Measurements from ENCODE around the gene RIC1. TPM values are rescaled to one million over a fixed set of nuclear protein-coding genes. Genes with fewer than 3 reads are reported as not detected.

The RIC1 gene
- polyA plus RNA-seq, 3 donors, result 13.4 to 36.4 (median 16.3) TPM

DNA sequence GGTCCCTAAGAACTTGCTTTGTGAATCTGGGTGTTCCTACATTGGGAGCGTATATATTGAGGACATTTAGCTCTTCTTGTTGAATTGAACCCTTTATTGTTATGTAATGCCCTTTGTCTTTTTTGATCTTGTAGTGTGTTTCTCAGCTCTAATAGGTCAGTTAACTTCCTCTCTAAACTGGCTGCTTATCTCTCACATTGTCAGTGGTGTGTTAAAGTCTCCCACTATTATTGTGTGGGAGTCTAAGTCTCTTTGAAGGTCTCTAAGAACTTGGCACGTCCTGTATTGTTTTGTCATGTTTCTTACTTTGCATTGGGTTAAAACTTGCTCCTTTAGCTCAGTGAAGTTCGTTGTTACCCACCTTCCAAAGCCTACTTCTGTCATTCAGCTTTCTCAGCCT, 36.2 kb downstream of the RIC1 start:
- Mint-ChIP-seq H3K27me3 (ENCODE audit: low read depth in 3 of 3) (no peaks in the 10 kb centered on the region), H3K4me1 (no peaks in the 10 kb centered on the region), H3K27ac (peak overlapping the region in 1 of 7 donors; percentile 11), H3K4me3 (no peak overlapping the region), H3K36me3 (peaks cover 54 to 77% of the 10 kb centered on the region in 2 donors), H3K9me3 (peaks cover 9 to 42% (median 24%) of the 10 kb centered on the region in 7 donors)
- no peak for DNase-seq
- H3K79me2 ChIP-seq (ENCODE audit: insufficient read depth, low read length), result peaks cover 98% of the 10 kb centered on the region
- no CpG with 5 or more reads among the region's 3 CpGs for WGBS (ENCODE audit: insufficient coverage)
- peaks cover 2 to 13% of the 10 kb centered on the region in 2 donors for H3K9me3 ChIP-seq (replicated peaks in 1 of 2; ENCODE audit: control insufficient read depth in 1 of 2, insufficient read depth in 1 of 2, low read length in 2 of 2)
- H3K27ac ChIP-seq (ENCODE audit: low read depth in 1 of 2, low read length in 2 of 2), result no peak overlapping the region
- H3K27me3 ChIP-seq (ENCODE audit: control insufficient read depth in 2 of 2, insufficient read depth in 2 of 2, low read length in 2 of 2), result no peaks in the 10 kb centered on the region
- TF ChIP-seq, protein P1, sequence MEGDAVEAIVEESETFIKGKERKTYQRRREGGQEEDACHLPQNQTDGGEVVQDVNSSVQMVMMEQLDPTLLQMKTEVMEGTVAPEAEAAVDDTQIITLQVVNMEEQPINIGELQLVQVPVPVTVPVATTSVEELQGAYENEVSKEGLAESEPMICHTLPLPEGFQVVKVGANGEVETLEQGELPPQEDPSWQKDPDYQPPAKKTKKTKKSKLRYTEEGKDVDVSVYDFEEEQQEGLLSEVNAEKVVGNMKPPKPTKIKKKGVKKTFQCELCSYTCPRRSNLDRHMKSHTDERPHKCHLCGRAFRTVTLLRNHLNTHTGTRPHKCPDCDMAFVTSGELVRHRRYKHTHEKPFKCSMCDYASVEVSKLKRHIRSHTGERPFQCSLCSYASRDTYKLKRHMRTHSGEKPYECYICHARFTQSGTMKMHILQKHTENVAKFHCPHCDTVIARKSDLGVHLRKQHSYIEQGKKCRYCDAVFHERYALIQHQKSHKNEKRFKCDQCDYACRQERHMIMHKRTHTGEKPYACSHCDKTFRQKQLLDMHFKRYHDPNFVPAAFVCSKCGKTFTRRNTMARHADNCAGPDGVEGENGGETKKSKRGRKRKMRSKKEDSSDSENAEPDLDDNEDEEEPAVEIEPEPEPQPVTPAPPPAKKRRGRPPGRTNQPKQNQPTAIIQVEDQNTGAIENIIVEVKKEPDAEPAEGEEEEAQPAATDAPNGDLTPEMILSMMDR (IDR thresholded peaks at IDR 0.05), result no peak
- H3K4me3 ChIP-seq (replicated peaks in 1 of 3; ENCODE audit: low read depth in 2 of 3, low read length in 3 of 3), result no peak overlapping the region
- intact Hi-C loops (cut with micrococcal nuclease), result no loop called here
- H3K4me2 ChIP-seq (replicated peaks; ENCODE audit: extremely low read depth, low read length, poor library complexity, severe bottlenecking), result no peak overlapping the region
- H2AFZ ChIP-seq (ENCODE audit: insufficient read depth, low read depth, low read length, poor library complexity, severe bottlenecking), result no peak overlapping the region
- no peak overlapping the region for H3K9ac ChIP-seq (ENCODE audit: insufficient read depth, low read length, poor library complexity, severe bottlenecking)
- peaks cover 8 to 47% of the 10 kb centered on the region in 2 donors for H3K36me3 ChIP-seq (replicated peaks in 1 of 2; ENCODE audit: control insufficient read depth in 1 of 2, insufficient read depth in 2 of 2, low read length in 2 of 2)
- H4K20me1 ChIP-seq (ENCODE audit: insufficient read depth, low read length), result peaks cover 100% of the 10 kb centered on the region
- no peaks in the 10 kb centered on the region for H3K4me1 ChIP-seq (ENCODE audit: control insufficient read depth in 1 of 2, insufficient read depth in 2 of 2, low read length in 2 of 2)

DNA sequence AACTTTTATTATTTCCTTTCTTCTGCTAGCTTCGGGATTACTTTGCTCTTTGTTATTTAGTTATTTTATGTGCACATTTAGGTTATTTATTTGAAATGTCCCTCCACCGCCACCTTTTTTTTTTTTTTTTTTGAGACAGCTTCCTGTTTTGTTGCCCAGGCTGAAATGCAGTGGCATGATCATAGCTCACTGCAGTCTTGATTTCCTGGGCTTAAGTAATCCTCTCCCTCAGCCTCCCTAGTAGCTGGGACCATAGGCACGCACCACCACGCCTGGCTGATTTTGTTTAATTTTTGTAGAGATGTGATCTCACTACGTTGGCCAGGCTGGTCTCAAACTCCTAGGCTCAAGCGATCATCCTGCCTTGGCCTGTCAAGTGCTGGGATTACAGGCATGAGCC, 38.5 kb downstream of the RIC1 start:
- Histone ChIP-seq H3K27ac (ENCODE audit: low read depth in 1 of 2, low read length in 2 of 2) (no peak overlapping the region), H3K4me2 (replicated peaks; ENCODE audit: extremely low read depth, low read length, poor library complexity, severe bottlenecking) (no peak overlapping the region), H4K20me1 (ENCODE audit: insufficient read depth, low read length) (peaks cover 100% of the 10 kb centered on the region), H3K27me3 (ENCODE audit: control insufficient read depth in 2 of 2, insufficient read depth in 2 of 2, low read length in 2 of 2) (no peaks in the 10 kb centered on the region), H3K4me1 (ENCODE audit: control insufficient read depth in 1 of 2, insufficient read depth in 2 of 2, low read length in 2 of 2) (no peaks in the 10 kb centered on the region), H3K79me2 (ENCODE audit: insufficient read depth, low read length) (peaks cover 95% of the 10 kb centered on the region), H3K9me3 (replicated peaks in 1 of 2; ENCODE audit: control insufficient read depth in 1 of 2, insufficient read depth in 1 of 2, low read length in 2 of 2) (peaks cover 0 to 15% of the 10 kb centered on the region in 2 donors), H3K4me3 (replicated peaks in 1 of 3; ENCODE audit: low read depth in 2 of 3, low read length in 3 of 3) (no peak overlapping the region), H2AFZ (ENCODE audit: insufficient read depth, low read depth, low read length, poor library complexity, severe bottlenecking) (no peak overlapping the region), H3K9ac (ENCODE audit: insufficient read depth, low read length, poor library complexity, severe bottlenecking) (no peak overlapping the region), H3K36me3 (replicated peaks in 1 of 2; ENCODE audit: control insufficient read depth in 1 of 2, insufficient read depth in 2 of 2, low read length in 2 of 2) (peaks cover 8 to 26% of the 10 kb centered on the region in 2 donors)
- H3K27me3 Mint-ChIP-seq (ENCODE audit: low read depth in 3 of 3), result no peaks in the 10 kb centered on the region
- no CpG with 5 or more reads among the region's 6 CpGs for WGBS (ENCODE audit: insufficient coverage)
- peaks cover 9 to 31% (median 23%) of the 10 kb centered on the region in 7 donors for H3K9me3 Mint-ChIP-seq
- intact Hi-C loops (cut with micrococcal nuclease), result loop anchor here in 1 of 2 donors (1.0 kb wide), 1 partner anchor 8 kb away; no protein-coding TSS in a partner anchor
- H3K4me1 Mint-ChIP-seq, result no peaks in the 10 kb centered on the region
- peak overlapping the region in 1 of 7 donors; percentile 39 for H3K27ac Mint-ChIP-seq
- H3K4me3 Mint-ChIP-seq, result no peak overlapping the region
- TF ChIP-seq, protein P1 (IDR thresholded peaks at IDR 0.05), result no peak
- H3K36me3 Mint-ChIP-seq, result peaks cover 40 to 57% of the 10 kb centered on the region in 2 donors
- DNase-seq, result no peak
